Hepatocyte (in vitro differentiated cells): ENCODE results near the gene SDCBP2. TPM values are rescaled to one million over a fixed set of nuclear protein-coding genes. Genes with fewer than 3 reads are reported as not detected.
A peak's percentile ranks its signal among the peaks of the same experiment; 100 is the strongest.

Experiments
- DNase-seq: peaks from one replicate; pipeline ENCODE4 v3.0.0-alpha.2; 2016; ENCODE audit warnings: low spot score
- H2AFZ ChIP-seq: fragments of 200-600 bp; sonication (generic); 2 replicates; pipeline ENCODE4 v1.6.0; 2016; ENCODE audit warnings: antibody characterized with exemption, mild to moderate bottlenecking
- H3K27ac ChIP-seq: fragments of 200-600 bp; sonication (generic); 2 replicates; pipeline ENCODE4 v1.5.1; 2016; ENCODE audit warnings: mild to moderate bottlenecking
- H3K27me3 ChIP-seq: fragments of 200-600 bp; sonication (generic); 2 replicates; pipeline ENCODE4 v1.6.1; 2016
- H3K36me3 ChIP-seq: fragments of 200-600 bp; sonication (generic); replicated peaks from 2 replicates; pipeline ENCODE4 v1.5.1; 2016; ENCODE audit warnings: low read depth; ENCODE audit not compliant: insufficient read depth
- H3K4me1 ChIP-seq: fragments of 200-600 bp; sonication (generic); 2 replicates; pipeline ENCODE4 v1.5.1; 2016; ENCODE audit warnings: mild to moderate bottlenecking, moderate library complexity; ENCODE audit not compliant: insufficient read depth
- H3K4me2 ChIP-seq: fragments of 200-600 bp; sonication (generic); 2 replicates; pipeline ENCODE4 v1.6.0; 2016
- H3K4me3 ChIP-seq: fragments of 200-600 bp; sonication (generic); 2 replicates; pipeline ENCODE4 v1.5.1; 2016; ENCODE audit warnings: mild to moderate bottlenecking
- H3K79me2 ChIP-seq: fragments of 200-600 bp; sonication (generic); 2 replicates; pipeline ENCODE4 v1.6.0; 2017; ENCODE audit warnings: mild to moderate bottlenecking
- H3K9me2 ChIP-seq: fragments of 200-600 bp; sonication (generic); replicated peaks from 2 replicates; pipeline ENCODE4 v1.6.0; 2017; ENCODE audit warnings: mild to moderate bottlenecking; ENCODE audit not compliant: insufficient read depth
- H3K9me3 ChIP-seq: fragments of 200-600 bp; sonication (generic); 2 replicates; pipeline ENCODE4 v1.5.1; 2016; ENCODE audit warnings: low read depth, mild to moderate bottlenecking
- H4K20me1 ChIP-seq: fragments of 200-600 bp; sonication (generic); 2 replicates; pipeline ENCODE4 v1.6.0; 2016; ENCODE audit warnings: mild to moderate bottlenecking; ENCODE audit not compliant: insufficient read depth, poor library complexity, severe bottlenecking
- CTCF ChIP-seq: fragments of 200-600 bp; sonication (generic); IDR thresholded peaks from 2 replicates; pipeline ENCODE4 v1.5.1; 2016; ENCODE audit warnings: antibody characterized with exemption, mild to moderate bottlenecking; ENCODE audit not compliant: poor library complexity
- EZH2 ChIP-seq: fragments of 200-600 bp; sonication (generic); IDR thresholded peaks from 2 replicates; pipeline ENCODE4 v1.6.1; 2016; ENCODE audit warnings: antibody characterized with exemption, mild to moderate bottlenecking, borderline replicate concordance
- EZH2phosphoT487 ChIP-seq: fragments of 200-600 bp; sonication (generic); IDR thresholded peaks from one replicate; pipeline ENCODE4 v1.6.1; 2018; ENCODE audit warnings: antibody characterized with exemption, mild to moderate bottlenecking, low read depth, moderate library complexity; ENCODE audit not compliant: unreplicated experiment, severe bottlenecking
- WGBS: methylation state at CpG from one replicate; pipeline ENCODE4 v1.1.6; 2016; ENCODE audit warnings: low lambda C conversion rate; ENCODE audit errors: missing lambda C conversion rate; 5-methylcytosine and 5-hydroxymethylcytosine counted together
- polyA plus RNA-seq: library from polyadenylated mRNA; unstranded; fragments of >200 nt; fragmentation: Nextera tagmentation; extraction: Ambion mirVana; gene quantifications from 2 replicates; pipeline ENCODE4 v1.2.1, GENCODE V29; 2016
- total RNA-seq: library from RNA; depleted of rRNA; stranded (reverse); fragments of >200 nt; gene quantifications from 2 replicates; pipeline ENCODE4 v1.2.3, GENCODE V29; 2014

Gene SDCBP2
- total and polyA plus RNA-seq, 2 experiments from 2014 or later: 64.1 to 83.3 TPM

DNA sequence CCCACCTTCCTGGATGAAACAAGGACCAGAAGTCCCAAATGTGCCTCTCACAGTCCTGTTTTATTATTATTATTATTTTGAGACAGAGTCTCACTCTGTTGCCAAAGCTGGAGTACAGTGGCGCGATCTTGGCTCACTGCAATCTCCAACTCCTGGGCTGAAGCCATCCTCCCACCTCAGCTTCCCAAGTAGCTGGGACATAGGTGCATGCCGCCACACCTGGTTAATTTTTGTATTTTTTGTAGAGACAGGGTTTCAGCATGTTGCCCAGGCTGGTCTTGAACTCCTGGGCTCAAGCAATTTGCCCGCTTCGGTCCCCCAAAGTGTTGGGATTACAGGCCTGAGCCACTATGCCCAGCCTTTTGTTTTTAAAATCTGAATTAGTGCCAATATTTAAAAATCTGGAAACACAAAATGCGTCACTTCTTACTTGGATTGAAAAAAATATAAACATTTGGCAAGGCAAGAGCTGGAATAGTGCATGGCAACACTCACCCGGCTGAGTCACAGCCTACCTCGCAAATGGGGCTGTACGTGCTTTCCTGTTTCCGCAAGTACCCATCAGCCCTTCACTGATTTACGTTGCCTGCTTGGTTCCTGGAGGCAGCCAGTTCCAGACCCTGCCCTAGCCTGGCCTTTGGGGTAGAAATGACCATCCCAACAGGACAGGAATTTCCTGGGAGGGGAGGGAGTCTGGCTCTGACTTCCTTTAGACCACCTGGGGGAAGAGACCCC is 6.3 kb downstream of the SDCBP2 start:
- Histone ChIP-seq H3K79me2 (peaks cover 29% of the 10 kb centered on the region), H3K36me3 (no peaks in the 10 kb centered on the region), H3K4me2 (no peak overlapping the region), H3K27ac (peak overlapping the region; percentile 69), H2AFZ (no peak overlapping the region), H3K9me3 (no peaks in the 10 kb centered on the region), H3K9me2 (no peaks in the 10 kb centered on the region), H3K27me3 (no peaks in the 10 kb centered on the region), H3K4me3 (no peak overlapping the region), H4K20me1 (no peaks in the 10 kb centered on the region), H3K4me1 (peaks cover 17% of the 10 kb centered on the region)
- WGBS: 75% methylated on average over 11 of the region's 11 CpGs
- no peak for TF ChIP-seq EZH2phosphoT487
- no peak for TF ChIP-seq CTCF
- TF ChIP-seq EZH2: no peak
- DNase-seq: peak; percentile 41

- no peaks in the 10 kb centered on the region for H3K9me2 ChIP-seq
- no peak overlapping the region for H3K4me2 ChIP-seq
- H3K27me3 ChIP-seq: no peaks in the 10 kb centered on the region
- no peak overlapping the region for H3K27ac ChIP-seq
- WGBS: 65% methylated on average over 4 of the region's 4 CpGs
- H2AFZ ChIP-seq: no peak overlapping the region
- H3K4me3 ChIP-seq: no peak overlapping the region
- H3K79me2 ChIP-seq: peaks cover 18% of the 10 kb centered on the region
- no peaks in the 10 kb centered on the region for H4K20me1 ChIP-seq
- H3K9me3 ChIP-seq: no peaks in the 10 kb centered on the region
- TF ChIP-seq EZH2phosphoT487 (no peak), EZH2 (no peak), CTCF (no peak)
- no peak for DNase-seq
- H3K4me1 ChIP-seq: peaks cover 7% of the 10 kb centered on the region
- no peaks in the 10 kb centered on the region for H3K36me3 ChIP-seq
Observed at GRCh38 chr20:1321654-1321939, 7.3 kb downstream of the SDCBP2 start.

- WGBS: 72% methylated on average over 15 of the region's 17 CpGs
- Histone ChIP-seq H3K4me3 (no peak overlapping the region), H3K9me3 (no peaks in the 10 kb centered on the region), H3K79me2 (peaks cover 13% of the 10 kb centered on the region), H3K27me3 (no peaks in the 10 kb centered on the region), H4K20me1 (no peaks in the 10 kb centered on the region), H3K27ac (no peak overlapping the region), H3K36me3 (no peaks in the 10 kb centered on the region), H2AFZ (no peak overlapping the region), H3K4me1 (peaks cover 2% of the 10 kb centered on the region), H3K4me2 (no peak overlapping the region), H3K9me2 (no peaks in the 10 kb centered on the region)
- TF ChIP-seq EZH2: no peak
- TF ChIP-seq CTCF: no peak
- no peak for TF ChIP-seq EZH2phosphoT487
- no peak for DNase-seq
Observed at GRCh38 chr20:1320902-1321653, 7.9 kb downstream of the SDCBP2 start.
